EH (cell line): Measurements from ENCODE around the gene TRIM25.
A peak's percentile ranks its signal among the peaks of the same experiment; 100 is the strongest.

ENCODE experiments used
- DNase-seq: peaks from one replicate; pipeline ENCODE4 v3.0.0-alpha.2; 2015; ENCODE audit warnings: low read depth

TRIM25 gene

GRCh38 chr17:56867948-56868376 lies 45.9 kb downstream of the TRIM25 start:
- peak; percentile 74 for DNase-seq

- no peak for DNase-seq
These were observed 47.4 kb downstream of the TRIM25 start for GRCh38 chr17:56866496-56866895.

- DNase-seq, result no peak
These were observed 47.8 kb downstream of the TRIM25 start for GRCh38 chr17:56866076-56866475.

GRCh38 chr17:56863974-56864373 lies 49.9 kb downstream of the TRIM25 start:
- DNase-seq, result no peak

GRCh38 chr17:56861899-56862298 lies 52.0 kb downstream of the TRIM25 start:
- no peak for DNase-seq

- no peak for DNase-seq
These were observed 62.8 kb downstream of the TRIM25 start for GRCh38 chr17:56851008-56851407.

- no peak for DNase-seq
These were observed 63.3 kb downstream of the TRIM25 start for GRCh38 chr17:56850591-56850990.

GRCh38 chr17:56849131-56849530 lies 64.7 kb downstream of the TRIM25 start:
- DNase-seq, result no peak

- no peak for DNase-seq
These were observed 66.7 kb downstream of the TRIM25 start for GRCh38 chr17:56847106-56847505.

- no peak for DNase-seq
These were observed 67.9 kb downstream of the TRIM25 start for GRCh38 chr17:56845934-56846333.

- DNase-seq, result peak; percentile 3
These were observed 71.3 kb downstream of the TRIM25 start for GRCh38 chr17:56842577-56842976.

GRCh38 chr17:56838687-56839086 lies 75.2 kb downstream of the TRIM25 start:
- no peak for DNase-seq
